IMR-90 (cell line): Measurements from ENCODE around the gene DGLUCY. TPM values are rescaled to one million over a fixed set of nuclear protein-coding genes. Genes with fewer than 3 reads are reported as not detected.

Experiments used
- ATAC-seq: fragments of 200-7000 bp; cut with Tn5 transposase; 2 replicates; pipeline ENCODE4 v1.9.1; 2020; ENCODE audit warnings: low read depth, mild to moderate bottlenecking, moderate library complexity
- BruUV-seq: library from RNA; stranded (reverse); fragments of 400-500 nt; replicated peaks from 2 replicates; lab custom pipeline; 2021; lab: Mats Ljungman, UMichigan
- CTCF ChIA-PET: fragments of 300-600 bp; formaldehyde crosslinking; extraction: SDS; loops from one replicate; lab custom pipeline; 2021; ENCODE audit warnings: antibody characterized with exemption; lab: Yijun Ruan, JAX
- POLR2A ChIA-PET: fragments of 300-600 bp; sonication (Branson Sonifier 250); formaldehyde crosslinking; loops from one replicate; lab custom pipeline; 2022; ENCODE audit warnings: antibody characterized with exemption; ENCODE audit not compliant: unreplicated experiment; lab: Charles Lee
- DNase-seq: peaks from one replicate; pipeline ENCODE4 v3.0.0; 2013
- H2AFZ ChIP-seq: replicated peaks from 2 replicates; pipeline ENCODE3; 2013; ENCODE audit warnings: low read length, mild to moderate bottlenecking; ENCODE audit not compliant: poor library complexity
- H2AK5ac ChIP-seq: 2 replicates; pipeline ENCODE4 v1.6.1; 2013; ENCODE audit warnings: low read depth, low read length, inconsistent platforms
- H2AK9ac ChIP-seq: replicated peaks from 2 replicates; pipeline ENCODE3; 2013; ENCODE audit warnings: mild to moderate bottlenecking, low read depth, low read length, moderate library complexity; ENCODE audit not compliant: poor library complexity
- H2BK120ac ChIP-seq: 2 replicates; pipeline ENCODE4 v1.6.1; 2013; ENCODE audit warnings: low read depth, low read length, inconsistent platforms
- H2BK15ac ChIP-seq: 3 replicates; pipeline ENCODE4 v1.6.1; 2013; ENCODE audit warnings: low read depth, low read length, inconsistent platforms
- H2BK20ac ChIP-seq: 2 replicates; pipeline ENCODE4 v1.6.1; 2013; ENCODE audit warnings: low read depth, mild to moderate bottlenecking, inconsistent platforms, low read length, moderate library complexity
- H2BK5ac ChIP-seq: 2 replicates; pipeline ENCODE4 v1.6.1; 2013; ENCODE audit warnings: mild to moderate bottlenecking, low read depth, low read length, inconsistent platforms; ENCODE audit not compliant: poor library complexity, severe bottlenecking
- H3K14ac ChIP-seq: replicated peaks from 2 replicates; pipeline ENCODE4 v1.6.1; 2013; ENCODE audit warnings: low read depth, low read length, inconsistent platforms
- H3K18ac ChIP-seq: 2 replicates; pipeline ENCODE4 v1.6.1; 2013; ENCODE audit warnings: low read depth, low read length, control low read depth
- H3K23ac ChIP-seq: 2 replicates; pipeline ENCODE4 v1.6.1; 2013; ENCODE audit warnings: low read depth, low read length, inconsistent platforms
- H3K27ac ChIP-seq: 2 replicates; pipeline ENCODE4 v1.5.1; 2013; ENCODE audit warnings: mild to moderate bottlenecking, control low read depth, low read length; ENCODE audit not compliant: insufficient read depth
- H3K27me3 ChIP-seq: 2 replicates; pipeline ENCODE4 v1.6.1; 2013; ENCODE audit warnings: low read length; ENCODE audit not compliant: control insufficient read depth, insufficient read depth
- H3K36me3 ChIP-seq: 2 replicates; pipeline ENCODE4 v1.6.1; 2013; ENCODE audit warnings: low read length, mixed read lengths; ENCODE audit not compliant: control insufficient read depth, insufficient read depth
- H3K4ac ChIP-seq: 2 replicates; pipeline ENCODE4 v1.6.1; 2013; ENCODE audit warnings: low read depth, low read length, inconsistent platforms
- H3K4me1 ChIP-seq: 2 replicates; pipeline ENCODE4 v1.6.1; 2013; ENCODE audit warnings: low read length, mixed read lengths; ENCODE audit not compliant: control insufficient read depth, insufficient read depth
- H3K4me2 ChIP-seq: 2 replicates; pipeline ENCODE4 v1.6.1; 2013; ENCODE audit warnings: low read depth, mild to moderate bottlenecking, control low read depth, low read length, moderate library complexity
- H3K4me3 ChIP-seq: 2 replicates; pipeline ENCODE4 v1.5.1; 2013; ENCODE audit warnings: low read depth, mild to moderate bottlenecking, control low read depth, low read length, moderate library complexity; ENCODE audit not compliant: insufficient read depth
- H3K56ac ChIP-seq: 2 replicates; pipeline ENCODE4 v1.6.1; 2013; ENCODE audit warnings: low read length, inconsistent platforms; ENCODE audit not compliant: insufficient read depth; ENCODE audit errors: extremely low read depth
- H3K79me1 ChIP-seq, 2 experiments: 2 replicates each; pipeline ENCODE4 v1.6.1; 2013; ENCODE audit warnings: low read length in 2 of 2, inconsistent platforms in 1 of 2, low read depth in 1 of 2
- H3K9ac ChIP-seq: 2 replicates; pipeline ENCODE4 v1.6.1; 2013; ENCODE audit warnings: low read depth, low read length, control low read depth
- H3K9me1 ChIP-seq: 2 replicates; pipeline ENCODE4 v1.6.1; 2013; ENCODE audit warnings: low read length, inconsistent platforms; ENCODE audit not compliant: insufficient read depth
- H3K9me3 ChIP-seq: 2 replicates; pipeline ENCODE4 v1.6.1; 2013; ENCODE audit warnings: low read length; ENCODE audit not compliant: control insufficient read depth, insufficient read depth
- H4K20me1 ChIP-seq: 2 replicates; pipeline ENCODE4 v1.6.1; 2013; ENCODE audit warnings: low read length, inconsistent platforms; ENCODE audit not compliant: insufficient read depth
- H4K5ac ChIP-seq: 2 replicates; pipeline ENCODE4 v1.6.1; 2013; ENCODE audit warnings: mild to moderate bottlenecking, low read depth, low read length, control low read depth
- H4K8ac ChIP-seq, 2 experiments: 2 replicates each; pipeline ENCODE4 v1.6.1; 2013; ENCODE audit warnings: low read depth in 2 of 2, low read length in 2 of 2, control low read depth in 1 of 2, inconsistent platforms in 1 of 2
- H4K91ac ChIP-seq: 2 replicates; pipeline ENCODE4 v1.6.1; 2013; ENCODE audit warnings: low read depth, low read length, inconsistent platforms; ENCODE audit not compliant: insufficient read depth
- CHD1 ChIP-seq: IDR thresholded peaks from 2 replicates; pipeline ENCODE4 v1.6.1; 2012; ENCODE audit warnings: low read depth, low read length, improper control_type of control experiment
- FOS ChIP-seq: fragments of 150-350 bp; IDR thresholded peaks from 2 replicates; pipeline ENCODE4 v1.6.1; 2016; ENCODE audit warnings: low read depth, low read length
- MAFK ChIP-seq: IDR thresholded peaks from 2 replicates; pipeline ENCODE4 v1.6.1; 2012; ENCODE audit warnings: low read depth, low read length, improper control_type of control experiment
- MAZ ChIP-seq: IDR thresholded peaks from 2 replicates; pipeline ENCODE4 v1.6.1; 2012; ENCODE audit warnings: low read depth, mild to moderate bottlenecking, low read length, improper control_type of control experiment, moderate library complexity, borderline replicate concordance
- NFE2L2 ChIP-seq: fragments of 150-350 bp; IDR thresholded peaks from 2 replicates; pipeline ENCODE4 v1.6.1; 2016; ENCODE audit warnings: low read depth, mild to moderate bottlenecking, low read length
- POLR2A ChIP-seq: IDR thresholded peaks from 2 replicates; pipeline ENCODE4 v1.6.1; 2012; ENCODE audit warnings: mild to moderate bottlenecking, low read depth, low read length
- RAD21 ChIP-seq: IDR thresholded peaks from 2 replicates; pipeline ENCODE4 v1.6.1; 2012; ENCODE audit warnings: low read length, improper control_type of control experiment
- RFX5 ChIP-seq: IDR thresholded peaks from 2 replicates; pipeline ENCODE4 v1.8.0; 2012; ENCODE audit warnings: low read depth, mild to moderate bottlenecking, low read length, moderate library complexity
- SMC3 ChIP-seq: fragments of 150-350 bp; IDR thresholded peaks from 2 replicates; pipeline ENCODE4 v1.6.1; 2016; ENCODE audit warnings: low read depth, mild to moderate bottlenecking, antibody characterized with exemption, low read length, moderate library complexity
- WGBS, 2 experiments: methylation state at CpG; one replicate each; pipeline versions ENCODE4 v1.1.5 to v1.1.7; 2013; ENCODE audit warnings: missing lambda C conversion rate in 2 of 2; ENCODE audit not compliant: insufficient read length in 1 of 2; ENCODE audit errors: extremely low coverage in 2 of 2; 5-methylcytosine and 5-hydroxymethylcytosine counted together
- dilution Hi-C: fragments of 300-500 bp; cut with HindIII; formaldehyde crosslinking; loops from one replicate; pipeline ENCODE4 v1.14.3; 2018; ENCODE audit warnings: low sequenced_read_pairs; ENCODE audit not compliant: unreplicated experiment
- in situ Hi-C: fragments of 300-500 bp; cut with MboI; formaldehyde crosslinking; loops from 3 replicates; pipeline ENCODE4 v1.14.3; 2019; ENCODE audit warnings: low sequenced_read_pairs, inconsistent platforms, mixed read lengths
- intact Hi-C: fragments of 100-400 bp; cut with micrococcal nuclease; formaldehyde crosslinking; loops from 2 replicates; pipeline ENCODE4 v1.10.0; 2022
- polyA plus RNA-seq, 3 experiments: library from polyadenylated mRNA; depleted of rRNA; stranded (reverse); fragments of >200 nt; gene quantifications; 2 replicates each; pipeline ENCODE4 v1.2.3, GENCODE V29; 2012; ENCODE audit warnings: low replicate concordance in 1 of 3
- total RNA-seq: library from RNA; depleted of rRNA; stranded (reverse); fragments of >200 nt; gene quantifications from 2 replicates; pipeline ENCODE4 v1.2.3, GENCODE V29; 2012

Gene DGLUCY
- total and polyA plus RNA-seq, 2 of the 4 experiments (the other 2 are of a cell fraction), result 8.5 to 13.3 TPM

DNA sequence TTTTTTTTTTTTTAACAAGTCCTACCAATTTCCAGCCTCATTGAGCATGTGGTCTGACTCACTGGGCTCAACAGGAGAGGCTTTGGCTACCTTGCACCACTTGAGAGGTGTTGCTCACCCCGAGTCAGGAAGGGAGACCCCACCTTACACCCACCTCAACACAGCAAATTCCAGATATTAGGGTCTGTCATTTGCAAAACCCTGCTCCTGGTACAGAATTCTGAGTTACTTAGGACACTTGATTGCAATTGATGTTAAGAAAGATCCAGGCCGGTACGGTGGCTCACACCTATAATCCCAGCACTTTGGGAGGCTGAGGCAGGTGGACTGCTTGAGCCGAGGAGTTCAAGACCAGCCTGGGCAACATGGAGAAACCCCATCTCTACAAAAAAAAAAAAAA is 14.1 kb downstream of the DGLUCY start:
- ChIA-PET CTCF (no interaction called here), POLR2A (no interaction called here)
- H3K36me3 ChIP-seq, result peaks cover 11% of the 10 kb centered on the region; the same call in 1 of the 2 replicates
- TF ChIP-seq MAZ, result no peak
- no peak for TF ChIP-seq SMC3
- TF ChIP-seq RFX5, result no peak
- TF ChIP-seq RAD21, result no peak
- TF ChIP-seq FOS, result no peak
- TF ChIP-seq MAFK, result no peak
- TF ChIP-seq CHD1, result no peak
- TF ChIP-seq NFE2L2, result no peak
- TF ChIP-seq POLR2A, result no peak
- WGBS, 2 experiments, result no CpG with 5 or more reads among the region's 4 CpGs
- no peaks in the 10 kb centered on the region for H4K20me1 ChIP-seq
- no peak overlapping the region for H3K4me2 ChIP-seq
- H3K4ac ChIP-seq, result no peak overlapping the region
- no peak overlapping the region for H3K23ac ChIP-seq
- no peaks in the 10 kb centered on the region for H3K4me1 ChIP-seq
- H4K5ac ChIP-seq, result no peak overlapping the region
- H2BK15ac ChIP-seq, result no peak overlapping the region
- no peak overlapping the region for H3K56ac ChIP-seq
- no peak overlapping the region for H3K4me3 ChIP-seq
- no peak overlapping the region for H2BK20ac ChIP-seq
- DNase-seq (no peak), ATAC-seq (no peak)
- BruUV-seq, result no TSS peak
- H2BK120ac ChIP-seq, result no peak overlapping the region
- H3K14ac ChIP-seq, result no peak overlapping the region
- no peak overlapping the region for H3K27ac ChIP-seq
- H3K9me1 ChIP-seq, result no peaks in the 10 kb centered on the region
- no peak overlapping the region for H4K8ac ChIP-seq
- H2AK9ac ChIP-seq, result no peak overlapping the region
- H3K18ac ChIP-seq, result no peak overlapping the region
- no peak overlapping the region for H3K9ac ChIP-seq
- H2BK5ac ChIP-seq, result no peak overlapping the region
- peaks cover 1% of the 10 kb centered on the region; the same call in 1 of the 2 replicates for H3K9me3 ChIP-seq
- no peak overlapping the region for H2AK5ac ChIP-seq
- in situ Hi-C loops, result no loop called here
- H3K27me3 ChIP-seq, result no peaks in the 10 kb centered on the region
- dilution Hi-C loops, result no loop called here
- intact Hi-C loops, result no loop called here
- no peak overlapping the region for H2AFZ ChIP-seq
- no peak overlapping the region for H4K91ac ChIP-seq
- no peaks in the 10 kb centered on the region for H3K79me1 ChIP-seq
